Endothelial cell (in vitro differentiated cells): ENCODE measurements around the gene GYPC. TPM values are rescaled to one million over a fixed set of nuclear protein-coding genes. Genes with fewer than 3 reads are reported as not detected.
A peak's percentile ranks its signal among the peaks of the same experiment; 100 is the strongest.

Experiments used
- DNase-seq: peaks from one replicate; pipeline ENCODE4 v3.0.0; 2021; ENCODE audit warnings: low spot score
- H3K27ac Mint-ChIP-seq: one replicate; pipeline ENCODE4 v1.8.0; 2021; ENCODE audit warnings: mixed read lengths, inconsistent platforms; ENCODE audit not compliant: unreplicated experiment
- H3K27me3 Mint-ChIP-seq: one replicate; pipeline ENCODE4 v1.8.0; 2021; ENCODE audit warnings: mild to moderate bottlenecking, moderate library complexity, mixed read lengths, inconsistent platforms; ENCODE audit not compliant: unreplicated experiment
- H3K36me3 Mint-ChIP-seq: one replicate; pipeline ENCODE4 v1.8.0; 2021; ENCODE audit warnings: mild to moderate bottlenecking, low read depth, mixed read lengths, inconsistent platforms; ENCODE audit not compliant: unreplicated experiment
- H3K4me1 Mint-ChIP-seq: one replicate; pipeline ENCODE4 v1.8.0; 2021; ENCODE audit warnings: mild to moderate bottlenecking, mixed read lengths, inconsistent platforms; ENCODE audit not compliant: unreplicated experiment
- H3K4me3 Mint-ChIP-seq: one replicate; pipeline ENCODE4 v1.8.0; 2021; ENCODE audit warnings: mild to moderate bottlenecking, mixed read lengths, inconsistent platforms; ENCODE audit not compliant: unreplicated experiment
- H3K9me3 Mint-ChIP-seq: one replicate; pipeline ENCODE4 v1.8.0; 2021; ENCODE audit warnings: mixed read lengths, inconsistent platforms; ENCODE audit not compliant: unreplicated experiment
- CTCF ChIP-seq: fragments of 200-600 bp; sonication (generic); IDR thresholded peaks from one replicate; pipeline ENCODE4 v1.5.0; 2021; ENCODE audit warnings: antibody characterized with exemption; ENCODE audit not compliant: unreplicated experiment
- total RNA-seq: library from RNA; stranded (reverse); fragmentation: NEBNext Ultra II Directional; extraction: Animal tissue kit (Norgen Biotek cat#: 25700); gene quantifications from one replicate; pipeline ENCODE4 v1.2.1, GENCODE V29; 2021; ENCODE audit not compliant: unreplicated experiment

Gene GYPC
- total RNA-seq, 1 donor from 2014 or later = 154 TPM

GRCh38 chr2:126720638-126721037, 64.7 kb downstream of the GYPC start:
- H3K36me3 Mint-ChIP-seq = no peaks in the 10 kb centered on the region
- peaks cover 45% of the 10 kb centered on the region for H3K4me1 Mint-ChIP-seq
- no peak for TF ChIP-seq CTCF
- peaks cover 11% of the 10 kb centered on the region for H3K27me3 Mint-ChIP-seq
- H3K27ac Mint-ChIP-seq = no peak overlapping the region
- H3K9me3 Mint-ChIP-seq = peaks cover 4% of the 10 kb centered on the region
- no peak overlapping the region for H3K4me3 Mint-ChIP-seq
- DNase-seq = no peak

GRCh38 chr2:126722081-126722480, 66.1 kb downstream of the GYPC start:
- DNase-seq = no peak
- Mint-ChIP-seq H3K27me3 (peaks cover 11% of the 10 kb centered on the region), H3K27ac (peak overlapping the region; percentile 72), H3K9me3 (peaks cover 4% of the 10 kb centered on the region), H3K4me1 (peaks cover 45% of the 10 kb centered on the region), H3K36me3 (no peaks in the 10 kb centered on the region), H3K4me3 (no peak overlapping the region)
- TF ChIP-seq CTCF = no peak

GRCh38 chr2:126722546-126722945, 66.6 kb downstream of the GYPC start:
- Mint-ChIP-seq H3K9me3 (peaks cover 4% of the 10 kb centered on the region), H3K27me3 (peaks cover 11% of the 10 kb centered on the region), H3K4me1 (peaks cover 45% of the 10 kb centered on the region), H3K27ac (peak overlapping the region; percentile 72), H3K4me3 (no peak overlapping the region), H3K36me3 (no peaks in the 10 kb centered on the region)
- no peak for TF ChIP-seq CTCF
- no peak for DNase-seq

- peaks cover 7% of the 10 kb centered on the region for H3K27me3 Mint-ChIP-seq
- H3K27ac Mint-ChIP-seq = no peak overlapping the region
- peaks cover 4% of the 10 kb centered on the region for H3K9me3 Mint-ChIP-seq
- DNase-seq = no peak
- H3K4me3 Mint-ChIP-seq = no peak overlapping the region
- no peaks in the 10 kb centered on the region for H3K36me3 Mint-ChIP-seq
- TF ChIP-seq CTCF = no peak
- H3K4me1 Mint-ChIP-seq = peaks cover 40% of the 10 kb centered on the region
Measured at GRCh38 chr2:126723281-126723815, 67.4 kb downstream of the GYPC start.

- Mint-ChIP-seq H3K4me1 (peaks cover 19% of the 10 kb centered on the region), H3K4me3 (no peak overlapping the region), H3K27ac (no peak overlapping the region), H3K27me3 (peaks cover 11% of the 10 kb centered on the region), H3K36me3 (no peaks in the 10 kb centered on the region), H3K9me3 (no peaks in the 10 kb centered on the region)
- DNase-seq = no peak
- no peak for TF ChIP-seq CTCF
Measured at GRCh38 chr2:126725580-126725979, 69.6 kb downstream of the GYPC start.
